Fibroblast of lung (primary cell): ENCODE measurements around the gene KCTD6. TPM values are rescaled to one million over a fixed set of nuclear protein-coding genes. Genes with fewer than 3 reads are reported as not detected.

Experiments used
- DNase-seq, 2 donors: peaks; one replicate each; pipeline versions ENCODE4 v3.0.0 to v3.0.0-alpha.2; 2010; ENCODE audit warnings: low read depth in 2 of 2
- H2AFZ ChIP-seq: 2 replicates; pipeline ENCODE4 v1.5.1; 2012; ENCODE audit warnings: low read length, control low read depth, inconsistent platforms
- H3K27ac ChIP-seq: 2 replicates; pipeline ENCODE4 v1.5.1; 2011; ENCODE audit warnings: low read length, control low read depth; ENCODE audit not compliant: insufficient read depth
- H3K27me3 ChIP-seq: 2 replicates; pipeline ENCODE4 v1.5.1; 2011; ENCODE audit warnings: mild to moderate bottlenecking, low read length; ENCODE audit not compliant: control insufficient read depth, insufficient read depth
- H3K36me3 ChIP-seq: 2 replicates; pipeline ENCODE4 v1.5.1; 2011; ENCODE audit warnings: low read length; ENCODE audit not compliant: control insufficient read depth, insufficient read depth
- H3K4me1 ChIP-seq: 2 replicates; pipeline ENCODE4 v1.5.1; 2011; ENCODE audit warnings: low read length; ENCODE audit not compliant: control insufficient read depth, insufficient read depth; ENCODE audit errors: extremely low read depth
- H3K4me2 ChIP-seq: 2 replicates; pipeline ENCODE4 v1.5.1; 2011; ENCODE audit warnings: low read length, control low read depth; ENCODE audit not compliant: insufficient read depth; ENCODE audit errors: extremely low read depth
- H3K4me3 ChIP-seq, 4 experiments: fragments of 200-600 bp in 1 of 4; sonication (generic) in 1 of 4; replicated peaks in 1 of 4; 2 replicates each; pipeline ENCODE4 v1.5.1; 2011 to 2016; ENCODE audit warnings: low read length in 4 of 4, low read depth in 3 of 4, mild to moderate bottlenecking in 3 of 4, control low read depth in 2 of 4, inconsistent platforms in 1 of 4, mixed read lengths in 1 of 4; ENCODE audit not compliant: insufficient read depth in 1 of 4; ENCODE audit errors: control extremely low read depth in 1 of 4
- H3K79me2 ChIP-seq: 2 replicates; pipeline ENCODE4 v1.5.1; 2012; ENCODE audit warnings: mild to moderate bottlenecking, low read length, inconsistent platforms; ENCODE audit not compliant: control insufficient read depth, insufficient read depth
- H3K9ac ChIP-seq: 2 replicates; pipeline ENCODE4 v1.5.1; 2011; ENCODE audit warnings: mild to moderate bottlenecking, low read length, control low read depth; ENCODE audit not compliant: insufficient read depth
- H3K9me3 ChIP-seq: 2 replicates; pipeline ENCODE4 v1.5.1; 2012; ENCODE audit warnings: low read depth, low read length; ENCODE audit not compliant: control insufficient read depth, insufficient read depth
- H4K20me1 ChIP-seq: 2 replicates; pipeline ENCODE4 v1.5.1; 2011; ENCODE audit warnings: low read length; ENCODE audit not compliant: control insufficient read depth, insufficient read depth; ENCODE audit errors: extremely low read depth
- CTCF ChIP-seq, 2 donors: IDR thresholded peaks in 1 of 2; conservative IDR thresholded peaks in 1 of 2; 1 replicate in 1 of 2; 2 replicates in 1 of 2; pipeline ENCODE4 v1.5.1; 2011 to 2012; ENCODE audit warnings: low read length in 2 of 2, control low read depth in 1 of 2, inconsistent platforms in 1 of 2, low read depth in 1 of 2, mild to moderate bottlenecking in 1 of 2
- EZH2 ChIP-seq: IDR thresholded peaks from 2 replicates; pipeline ENCODE4 v1.5.1; 2012; ENCODE audit warnings: low read length, control low read depth, mild to moderate bottlenecking; ENCODE audit errors: missing control alignments
- polyA plus RNA-seq, 2 donors: library from polyadenylated mRNA; depleted of rRNA in 1 of 2; stranded (reverse) in 1 of 2; unstranded in 1 of 2; fragments of >200 nt; gene quantifications; 2 replicates each; pipeline ENCODE4 v1.2.1, GENCODE V29; 2011 to 2012; ENCODE audit warnings: missing spikeins in 1 of 2
- total RNA-seq: library from RNA; depleted of rRNA; stranded (reverse); fragments of >200 nt; gene quantifications from 2 replicates; pipeline ENCODE4 v1.2.1, GENCODE V29; 2014

The KCTD6 gene
- total and polyA plus RNA-seq, 2 donors (not counting 1 experiment from before 2014, with no cell fraction given), result 10.2 to 14.8 TPM

- TF ChIP-seq EZH2, result no peak
- no peak for TF ChIP-seq CTCF (conservative IDR thresholded peaks at IDR 0.05 in 1 of 2, IDR thresholded peaks at IDR 0.05 in 1 of 2; ENCODE audit: low read depth in 1 of 2, low read length in 2 of 2)
- Histone ChIP-seq H3K4me1 (peaks cover 7% of the 10 kb centered on the region), H3K27ac (no peak overlapping the region), H3K9ac (no peak overlapping the region), H3K27me3 (no peaks in the 10 kb centered on the region), H3K9me3 (no peaks in the 10 kb centered on the region), H4K20me1 (no peaks in the 10 kb centered on the region), H3K4me3 (no peak overlapping the region), H3K79me2 (no peaks in the 10 kb centered on the region), H3K4me2 (no peak overlapping the region), H3K36me3 (no peaks in the 10 kb centered on the region), H2AFZ (peak overlapping the region; percentile 17)
- no peak for DNase-seq
These were observed 45.8 kb downstream of the KCTD6 start for GRCh38 chr3:58537412-58538301.

- TF ChIP-seq EZH2 (no peak), CTCF (conservative IDR thresholded peaks at IDR 0.05 in 1 of 2, IDR thresholded peaks at IDR 0.05 in 1 of 2; ENCODE audit: low read depth in 1 of 2, low read length in 2 of 2) (no peak)
- DNase-seq, result peak; percentile 34 to 47
- H3K4me2 ChIP-seq, result no peak overlapping the region
- H4K20me1 ChIP-seq, result no peaks in the 10 kb centered on the region
- no peak overlapping the region for H3K27ac ChIP-seq
- no peaks in the 10 kb centered on the region for H3K27me3 ChIP-seq
- peaks cover 5% of the 10 kb centered on the region for H3K4me1 ChIP-seq
- H3K79me2 ChIP-seq, result no peaks in the 10 kb centered on the region
- no peak overlapping the region for H3K9ac ChIP-seq
- H3K4me3 ChIP-seq, result no peak overlapping the region
- no peaks in the 10 kb centered on the region for H3K9me3 ChIP-seq
- no peak overlapping the region for H2AFZ ChIP-seq
- no peaks in the 10 kb centered on the region for H3K36me3 ChIP-seq
These were observed 47.7 kb downstream of the KCTD6 start for GRCh38 chr3:58539626-58540025.

GRCh38 chr3:58540176-58540858 is 48.4 kb downstream of the KCTD6 start:
- no peaks in the 10 kb centered on the region for H3K36me3 ChIP-seq
- no peak overlapping the region for H3K9ac ChIP-seq
- no peak overlapping the region for H3K4me2 ChIP-seq
- no peak overlapping the region for H3K27ac ChIP-seq
- H3K9me3 ChIP-seq, result no peaks in the 10 kb centered on the region
- H4K20me1 ChIP-seq, result no peaks in the 10 kb centered on the region
- H3K27me3 ChIP-seq, result no peaks in the 10 kb centered on the region
- no peaks in the 10 kb centered on the region for H3K79me2 ChIP-seq
- no peak overlapping the region for H3K4me3 ChIP-seq
- no peak for TF ChIP-seq CTCF (conservative IDR thresholded peaks at IDR 0.05 in 1 of 2, IDR thresholded peaks at IDR 0.05 in 1 of 2; ENCODE audit: low read depth in 1 of 2, low read length in 2 of 2)
- TF ChIP-seq EZH2, result no peak
- no peak overlapping the region for H2AFZ ChIP-seq
- no peak for DNase-seq
- peaks cover 5% of the 10 kb centered on the region for H3K4me1 ChIP-seq
